ENCODE data around the gene BABAM2. TPM values are rescaled to one million over a fixed set of nuclear protein-coding genes. Genes with fewer than 3 reads are reported as not detected.
"Not testable (repeated sequence)": the region's sequence is repeated elsewhere in the genome, so short reads cannot be mapped to it uniquely, and the experiment has no call there.

BABAM2 gene
- total RNA-seq, 2 experiments from 2014 or later, result 45.2 to 53.2 TPM

DNA sequence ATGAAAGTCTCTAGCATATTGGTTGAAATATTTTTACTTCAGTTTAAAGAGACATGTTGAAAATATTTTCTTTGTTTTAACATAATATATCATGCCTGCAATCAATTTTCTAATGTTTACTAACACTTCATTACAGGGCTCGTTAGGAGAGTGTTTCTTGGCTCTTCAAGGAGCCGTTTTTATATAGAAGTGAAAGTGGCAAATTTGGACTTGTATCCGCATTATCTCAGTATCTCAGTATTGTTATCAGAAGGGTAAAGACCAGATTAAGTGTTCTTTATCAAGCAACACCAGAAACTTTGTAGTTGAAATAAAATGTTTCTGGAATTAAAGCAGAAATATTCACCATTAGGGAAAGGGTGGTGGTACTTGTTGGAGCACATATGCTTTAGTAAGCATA is 97.8 kb downstream of the BABAM2 start:
- Mint-ChIP-seq H3K27me3 (no peaks in the 10 kb centered on the region), H3K36me3 (peaks cover 28% of the 10 kb centered on the region), H3K27ac (peak overlapping the region; percentile 53), H3K4me3 (no peak overlapping the region), H3K4me1 (peaks cover 31% of the 10 kb centered on the region), H3K9me3 (peaks cover 10% of the 10 kb centered on the region)
- no peak for DNase-seq

GRCh38 chr2:27988718-27989117 is 98.2 kb downstream of the BABAM2 start:
- H3K9me3 Mint-ChIP-seq, result peaks cover 10% of the 10 kb centered on the region
- H3K4me3 Mint-ChIP-seq, result no peak overlapping the region
- no peaks in the 10 kb centered on the region for H3K27me3 Mint-ChIP-seq
- H3K27ac Mint-ChIP-seq, result peak overlapping the region; percentile 53
- peaks cover 31% of the 10 kb centered on the region for H3K4me1 Mint-ChIP-seq
- DNase-seq, result no peak
- peaks cover 26% of the 10 kb centered on the region for H3K36me3 Mint-ChIP-seq

GRCh38 chr2:27989149-27989548 is 98.6 kb downstream of the BABAM2 start:
- H3K4me1 Mint-ChIP-seq, result peaks cover 31% of the 10 kb centered on the region
- H3K27ac Mint-ChIP-seq, result peak overlapping the region; percentile 53
- no peak overlapping the region for H3K4me3 Mint-ChIP-seq
- H3K27me3 Mint-ChIP-seq, result no peaks in the 10 kb centered on the region
- DNase-seq, result no peak
- H3K9me3 Mint-ChIP-seq, result peaks cover 10% of the 10 kb centered on the region
- peaks cover 26% of the 10 kb centered on the region for H3K36me3 Mint-ChIP-seq

- Mint-ChIP-seq H3K27me3 (no peaks in the 10 kb centered on the region), H3K4me3 (no peak overlapping the region), H3K9me3 (peaks cover 10% of the 10 kb centered on the region), H3K27ac (no peak overlapping the region), H3K36me3 (peaks cover 35% of the 10 kb centered on the region), H3K4me1 (peaks cover 31% of the 10 kb centered on the region)
- DNase-seq, result no peak
These were observed 99.6 kb downstream of the BABAM2 start for GRCh38 chr2:27990030-27990590.

GRCh38 chr2:27991146-27991545 is 100.6 kb downstream of the BABAM2 start:
- DNase-seq, result no peak
- peaks cover 10% of the 10 kb centered on the region for H3K9me3 Mint-ChIP-seq
- no peak overlapping the region for H3K27ac Mint-ChIP-seq
- H3K4me3 Mint-ChIP-seq, result no peak overlapping the region
- H3K27me3 Mint-ChIP-seq, result no peaks in the 10 kb centered on the region
- H3K4me1 Mint-ChIP-seq, result peaks cover 31% of the 10 kb centered on the region
- H3K36me3 Mint-ChIP-seq, result peaks cover 45% of the 10 kb centered on the region

GRCh38 chr2:27992787-27993401 is 102.4 kb downstream of the BABAM2 start:
- Mint-ChIP-seq H3K36me3 (peaks cover 48% of the 10 kb centered on the region), H3K27ac (no peak overlapping the region), H3K4me3 (no peak overlapping the region), H3K9me3 (peaks cover 10% of the 10 kb centered on the region), H3K27me3 (no peaks in the 10 kb centered on the region), H3K4me1 (peaks cover 25% of the 10 kb centered on the region)
- DNase-seq, result no peak

GRCh38 chr2:27993402-27993787 is 102.9 kb downstream of the BABAM2 start:
- Mint-ChIP-seq H3K27me3 (no peaks in the 10 kb centered on the region), H3K36me3 (peaks cover 45% of the 10 kb centered on the region), H3K4me1 (peaks cover 20% of the 10 kb centered on the region), H3K9me3 (peaks cover 10% of the 10 kb centered on the region), H3K27ac (no peak overlapping the region), H3K4me3 (no peak overlapping the region)
- DNase-seq, result no peak

GRCh38 chr2:27993950-27994728 is 103.6 kb downstream of the BABAM2 start:
- H3K27ac Mint-ChIP-seq, result no peak overlapping the region
- no peaks in the 10 kb centered on the region for H3K27me3 Mint-ChIP-seq
- peaks cover 43% of the 10 kb centered on the region for H3K36me3 Mint-ChIP-seq
- H3K9me3 Mint-ChIP-seq, result peaks cover 9% of the 10 kb centered on the region
- peaks cover 13% of the 10 kb centered on the region for H3K4me1 Mint-ChIP-seq
- H3K4me3 Mint-ChIP-seq, result no peak overlapping the region
- DNase-seq, result no peak

DNA sequence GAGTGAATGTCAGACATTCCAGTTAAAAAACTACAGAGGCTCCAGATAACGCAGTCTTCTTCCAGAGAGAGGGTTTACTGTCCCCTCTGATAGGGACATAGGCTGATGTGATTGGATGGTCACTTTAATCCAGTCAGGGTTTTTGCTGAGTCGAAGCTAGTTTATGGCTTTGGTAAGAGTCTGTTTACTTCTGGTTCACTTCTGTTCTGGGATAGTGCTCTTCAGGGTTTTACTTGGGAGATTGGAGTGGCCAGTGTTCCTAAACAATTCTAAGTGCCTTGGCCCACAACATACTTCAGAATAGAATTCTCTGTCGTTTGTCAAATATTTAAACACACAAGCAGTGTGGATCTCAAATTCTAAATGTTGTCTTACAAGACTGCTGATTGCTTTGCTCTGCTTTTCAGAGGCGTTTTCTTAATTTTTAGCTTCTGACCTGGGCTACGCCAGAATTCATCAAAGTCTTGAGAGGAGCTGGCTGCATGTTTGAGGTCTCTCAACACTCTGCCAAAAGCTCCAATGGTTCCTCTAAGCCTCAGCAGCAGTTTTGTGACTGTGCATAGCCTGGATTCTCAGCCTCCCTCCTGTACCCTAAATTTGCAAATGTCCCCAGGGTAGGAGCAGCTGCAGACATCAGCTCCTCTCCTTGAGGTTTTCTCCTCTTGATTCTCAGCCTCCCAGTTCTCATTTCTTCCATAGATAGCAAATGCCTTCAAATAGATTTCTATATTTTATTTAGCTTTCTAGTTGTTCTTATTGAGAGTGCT is 105.8 kb downstream of the BABAM2 start:
- Mint-ChIP-seq H3K9me3 (peaks cover 4% of the 10 kb centered on the region), H3K36me3 (peaks cover 36% of the 10 kb centered on the region), H3K4me1 (peaks cover 10% of the 10 kb centered on the region), H3K27ac (no peak overlapping the region), H3K27me3 (no peaks in the 10 kb centered on the region), H3K4me3 (no peak overlapping the region)
- no peak for DNase-seq

- Mint-ChIP-seq H3K27me3 (no peaks in the 10 kb centered on the region), H3K36me3 (peaks cover 24% of the 10 kb centered on the region), H3K9me3 (peaks cover 2% of the 10 kb centered on the region), H3K4me1 (peaks cover 21% of the 10 kb centered on the region), H3K27ac (no peak overlapping the region), H3K4me3 (no peak overlapping the region)
- DNase-seq, result no peak
These were observed 109.8 kb downstream of the BABAM2 start for GRCh38 chr2:28000287-28000686.

- no peaks in the 10 kb centered on the region for H3K27me3 Mint-ChIP-seq
- H3K36me3 Mint-ChIP-seq, result peaks cover 12% of the 10 kb centered on the region
- DNase-seq, result no peak
- no peak overlapping the region for H3K4me3 Mint-ChIP-seq
- no peak overlapping the region for H3K27ac Mint-ChIP-seq
- H3K4me1 Mint-ChIP-seq, result peaks cover 21% of the 10 kb centered on the region
- peaks cover 2% of the 10 kb centered on the region for H3K9me3 Mint-ChIP-seq
These were observed 111.7 kb downstream of the BABAM2 start for GRCh38 chr2:28002181-28002580.

DNA sequence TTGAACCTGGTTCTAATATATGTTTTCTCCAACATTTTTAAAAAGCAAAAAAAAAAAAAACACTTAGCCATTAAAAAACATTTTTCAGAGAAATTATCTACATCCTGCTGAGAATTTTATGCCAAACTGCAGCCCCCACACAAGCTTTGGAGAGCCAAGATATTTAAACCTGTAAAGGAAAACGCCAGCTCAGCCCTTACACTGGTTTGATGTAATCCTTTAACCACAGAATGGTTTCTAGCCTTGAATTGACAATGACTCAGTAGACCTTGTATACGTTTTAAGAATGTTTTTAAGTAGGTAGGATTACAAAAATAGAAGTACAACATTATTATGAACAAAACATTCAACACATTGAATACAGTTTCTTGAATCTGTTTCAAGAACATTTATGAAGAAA is 113.6 kb downstream of the BABAM2 start:
- no peak overlapping the region for H3K4me3 Mint-ChIP-seq
- peak; percentile 7 for DNase-seq
- no peaks in the 10 kb centered on the region for H3K27me3 Mint-ChIP-seq
- H3K27ac Mint-ChIP-seq, result peak overlapping the region; percentile 9
- peaks cover 17% of the 10 kb centered on the region for H3K36me3 Mint-ChIP-seq
- H3K9me3 Mint-ChIP-seq, result peaks cover 2% of the 10 kb centered on the region
- H3K4me1 Mint-ChIP-seq, result peaks cover 21% of the 10 kb centered on the region

DNA sequence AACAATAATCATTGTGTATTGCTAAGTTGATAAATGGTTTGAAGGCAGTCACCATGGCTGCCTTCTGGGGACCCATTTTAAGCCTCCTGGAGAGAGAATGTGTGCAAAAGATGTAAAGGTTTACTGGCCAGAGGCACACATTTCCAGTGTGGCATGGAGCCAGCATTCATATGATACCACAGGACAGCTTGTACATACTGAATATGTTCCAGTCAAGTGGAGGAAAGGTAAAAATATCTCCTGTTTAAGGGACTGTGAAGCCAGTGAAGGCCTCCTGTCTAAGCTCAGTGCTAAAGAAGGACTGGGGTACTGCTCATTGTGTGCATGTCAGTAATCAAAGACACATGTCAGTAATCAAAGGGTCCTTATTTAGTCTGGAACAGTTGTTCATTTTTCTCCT is 119.2 kb downstream of the BABAM2 start:
- H3K9me3 Mint-ChIP-seq, result no peaks in the 10 kb centered on the region
- peaks cover 5% of the 10 kb centered on the region for H3K36me3 Mint-ChIP-seq
- no peaks in the 10 kb centered on the region for H3K27me3 Mint-ChIP-seq
- H3K4me3 Mint-ChIP-seq, result no peak overlapping the region
- DNase-seq, result no peak
- H3K27ac Mint-ChIP-seq, result no peak overlapping the region
- no peaks in the 10 kb centered on the region for H3K4me1 Mint-ChIP-seq

DNA sequence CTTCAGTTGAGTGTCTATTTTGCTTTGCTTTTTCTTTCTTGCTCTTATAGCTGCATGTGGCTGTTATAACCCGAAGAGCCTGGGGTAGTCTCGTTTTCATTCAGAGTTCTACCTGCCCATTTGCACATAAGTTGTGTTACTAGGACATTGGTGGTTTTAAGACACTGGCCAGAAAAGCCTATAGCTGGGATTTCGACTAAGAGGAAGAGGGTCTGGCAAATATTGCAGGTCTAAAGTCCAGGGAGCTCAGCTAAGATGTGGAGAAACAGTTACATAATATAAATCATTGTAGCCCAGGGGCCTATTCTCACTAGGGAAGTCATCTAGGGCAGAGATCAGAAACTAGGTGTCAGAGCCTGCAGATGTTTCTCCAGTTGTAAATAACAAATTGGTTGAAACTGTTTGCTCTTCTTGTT is 120.8 kb downstream of the BABAM2 start:
- peaks cover 1% of the 10 kb centered on the region for H3K4me1 Mint-ChIP-seq
- H3K27ac Mint-ChIP-seq, result no peak overlapping the region
- no peaks in the 10 kb centered on the region for H3K27me3 Mint-ChIP-seq
- no peak overlapping the region for H3K4me3 Mint-ChIP-seq
- H3K9me3 Mint-ChIP-seq, result peaks cover 2% of the 10 kb centered on the region
- DNase-seq, result no peak
- H3K36me3 Mint-ChIP-seq, result peaks cover 10% of the 10 kb centered on the region

DNA sequence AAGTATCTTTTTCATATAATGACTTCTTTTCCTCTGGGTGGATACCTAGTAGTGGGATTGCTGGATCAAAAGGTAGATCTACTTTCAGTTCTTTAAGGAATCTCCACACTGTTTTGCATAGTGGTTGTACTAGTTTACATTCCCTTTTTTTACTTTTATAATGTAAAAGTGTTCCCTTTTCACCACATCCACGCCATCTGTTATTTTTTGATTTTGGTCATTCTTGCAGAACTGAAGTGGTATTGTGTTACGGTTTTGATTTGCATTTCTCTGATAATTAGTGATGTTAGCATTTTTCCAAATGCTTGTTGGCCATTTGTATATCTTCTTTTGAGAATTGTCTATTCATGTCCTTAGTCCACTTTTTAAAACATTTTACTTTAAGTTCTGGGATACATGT is 127.9 kb downstream of the BABAM2 start:
- not testable (repeated sequence) for H3K4me1 Mint-ChIP-seq, H3K27ac Mint-ChIP-seq, DNase-seq, H3K9me3 Mint-ChIP-seq, H3K27me3 Mint-ChIP-seq, H3K4me3 Mint-ChIP-seq
- peaks cover 21% of the 10 kb centered on the region for H3K36me3 Mint-ChIP-seq

Data from activated naive CD8-positive, alpha-beta T cell treated with anti-CD3 and anti-CD28 coated beads for 36 hours (primary cell).